ENCODE results near the gene HACD3.
"Not testable (repeated sequence)": the region's sequence is repeated elsewhere in the genome, so short reads cannot be mapped to it uniquely, and the experiment has no call there.

Gene HACD3, protein sequence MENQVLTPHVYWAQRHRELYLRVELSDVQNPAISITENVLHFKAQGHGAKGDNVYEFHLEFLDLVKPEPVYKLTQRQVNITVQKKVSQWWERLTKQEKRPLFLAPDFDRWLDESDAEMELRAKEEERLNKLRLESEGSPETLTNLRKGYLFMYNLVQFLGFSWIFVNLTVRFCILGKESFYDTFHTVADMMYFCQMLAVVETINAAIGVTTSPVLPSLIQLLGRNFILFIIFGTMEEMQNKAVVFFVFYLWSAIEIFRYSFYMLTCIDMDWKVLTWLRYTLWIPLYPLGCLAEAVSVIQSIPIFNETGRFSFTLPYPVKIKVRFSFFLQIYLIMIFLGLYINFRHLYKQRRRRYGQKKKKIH

DNA sequence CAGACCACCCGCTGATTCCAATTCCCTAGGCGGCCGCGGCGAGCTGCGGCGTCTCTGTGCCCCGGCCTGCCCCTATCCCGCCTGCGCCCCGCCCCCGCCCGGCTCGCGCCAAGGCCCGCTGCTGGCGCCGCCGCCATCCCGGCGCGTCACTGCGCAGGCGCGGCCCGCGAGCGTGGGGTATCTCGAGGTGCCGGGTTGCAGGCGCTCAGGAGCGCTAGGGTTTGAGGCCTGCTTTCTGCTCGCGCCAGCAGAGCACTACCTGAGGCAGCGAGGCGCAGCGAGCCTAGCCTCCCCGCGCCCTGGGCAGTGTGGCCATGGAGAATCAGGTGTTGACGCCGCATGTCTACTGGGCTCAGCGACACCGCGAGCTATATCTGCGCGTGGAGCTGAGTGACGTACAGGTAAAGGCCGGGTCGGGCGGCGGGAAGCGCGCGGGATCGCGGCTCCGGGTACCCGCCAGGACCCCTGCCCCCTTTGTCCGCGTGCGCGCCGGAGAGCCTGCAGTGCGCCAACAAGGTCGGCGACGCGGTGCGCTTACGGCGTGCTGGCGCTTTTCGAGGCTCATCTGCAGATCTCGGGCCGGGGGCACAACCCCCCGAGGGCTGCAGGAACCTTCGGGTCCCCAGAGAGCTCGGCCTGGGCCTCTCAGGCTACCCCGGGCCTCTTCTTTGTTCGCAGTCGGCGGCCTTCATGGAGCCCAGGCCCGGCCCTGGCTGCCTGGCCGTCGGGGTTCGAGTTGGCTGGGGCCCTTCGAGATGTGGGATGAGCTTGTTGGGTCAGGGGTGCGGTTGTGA, at the start of gene HACD3:
HACD3 (plus strand) TSS at position 146 of the 794 bp plus-strand sequence; CDS start at position 315, 169 bp downstream.
- peak; percentile 95 for DNase-seq

DNA sequence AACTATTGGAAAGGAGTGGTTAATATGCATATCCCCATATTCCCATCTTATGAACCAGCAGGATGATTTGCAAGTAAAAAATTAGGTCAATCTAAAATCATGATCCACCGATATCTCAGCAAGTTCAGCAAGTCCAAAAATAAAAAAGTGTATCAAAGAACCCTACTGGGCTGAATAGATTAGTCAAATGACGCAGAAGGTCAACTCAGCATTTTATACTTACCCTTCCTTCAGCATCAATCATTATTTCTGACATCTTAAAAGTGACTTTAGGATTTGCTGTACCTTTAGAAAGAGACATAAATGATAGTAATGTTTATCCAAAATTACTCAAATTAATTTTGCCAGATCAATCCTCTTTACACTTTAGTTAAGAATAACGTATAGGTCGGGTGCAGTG, 45.4 kb upstream of the HACD3 start:
- DNase-seq: no peak

DNA sequence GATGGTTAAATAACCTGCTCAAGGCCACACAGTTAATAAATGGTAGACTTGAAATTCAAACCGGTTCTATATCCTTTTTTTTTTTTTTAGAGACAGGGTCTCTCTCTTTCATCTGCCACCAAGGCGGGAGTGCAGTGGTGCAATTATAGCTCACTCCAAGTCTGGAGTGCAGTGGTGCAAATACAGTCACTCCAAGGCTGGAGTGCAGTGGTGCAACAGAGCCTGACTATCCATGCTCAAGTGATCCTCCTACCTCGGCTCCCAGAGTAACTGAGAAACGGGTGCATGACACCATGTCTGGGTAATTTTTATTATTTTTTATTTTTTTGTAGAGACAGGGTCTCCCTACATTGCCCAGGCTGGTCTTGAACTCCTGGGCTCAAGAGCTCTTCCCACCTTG, 36.2 kb upstream of the HACD3 start:
- no peak for DNase-seq

DNA sequence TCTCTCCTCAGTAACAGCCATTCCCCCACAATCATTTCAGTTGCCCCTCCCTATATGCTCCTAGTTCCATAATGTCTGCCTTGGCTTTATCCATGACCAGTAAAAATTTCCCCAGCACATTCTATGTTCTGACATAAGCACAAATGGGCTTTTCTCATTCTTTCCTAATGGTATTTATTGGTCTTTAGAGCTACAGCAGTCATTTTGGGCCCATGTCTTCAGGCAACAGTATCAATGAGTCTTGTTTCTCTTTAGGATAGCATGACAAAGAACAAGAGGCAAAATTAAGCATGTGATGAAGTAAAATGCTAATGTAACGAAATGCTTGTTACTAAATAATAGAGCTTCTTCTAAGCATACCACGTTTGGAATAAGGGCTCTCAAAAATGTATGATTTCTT, 20.9 kb upstream of the HACD3 start:
- no peak for DNase-seq

DNA sequence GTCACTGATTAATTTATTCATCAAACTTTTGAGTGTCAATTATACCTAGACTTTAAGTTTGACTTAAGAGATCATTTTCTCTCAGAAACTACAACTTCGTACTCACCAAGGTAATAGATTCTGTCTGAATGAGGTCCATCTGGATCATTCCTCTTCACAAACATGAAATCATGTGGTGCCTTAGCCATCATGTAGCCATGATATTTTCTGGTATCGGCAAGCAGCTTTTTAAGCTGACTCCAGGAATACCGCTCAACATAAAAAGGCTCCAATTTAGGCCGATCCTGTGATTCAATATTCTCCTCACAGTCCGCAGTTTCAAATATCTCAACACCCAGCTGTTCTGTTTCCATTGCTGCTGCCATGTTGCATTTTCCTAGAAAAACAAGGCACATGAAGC, 18.1 kb upstream of the HACD3 start:
- DNase-seq: no peak

DNA sequence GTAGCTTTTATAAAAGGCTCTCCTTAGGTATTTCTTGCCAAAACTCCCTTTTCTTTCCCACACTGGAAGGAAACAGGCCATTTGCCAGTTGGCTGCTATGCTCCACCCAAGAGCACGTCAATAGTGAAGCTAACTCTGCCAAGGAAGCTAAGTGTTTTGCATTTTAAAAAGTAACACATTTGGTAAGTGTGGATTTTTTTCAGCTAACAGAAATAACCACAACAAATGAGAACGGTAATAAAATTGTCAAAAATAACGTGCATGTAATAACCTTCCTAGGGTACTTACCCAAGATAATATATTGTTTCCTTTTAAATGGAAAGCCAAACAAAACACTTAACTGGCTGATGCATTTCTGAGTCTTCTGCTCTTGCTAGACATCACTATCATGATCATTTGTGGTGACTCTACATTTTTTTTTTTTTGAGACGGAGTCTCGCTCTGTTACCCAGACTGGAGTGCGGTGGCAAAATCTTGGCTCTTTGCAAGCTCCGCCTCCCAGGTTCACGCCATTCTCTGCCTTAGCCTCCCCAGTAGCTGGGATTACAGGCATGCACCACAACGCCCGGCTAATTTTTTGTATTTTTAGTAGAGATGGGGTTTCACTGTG, 17.4 kb upstream of the HACD3 start:
- DNase-seq: no peak

DNA sequence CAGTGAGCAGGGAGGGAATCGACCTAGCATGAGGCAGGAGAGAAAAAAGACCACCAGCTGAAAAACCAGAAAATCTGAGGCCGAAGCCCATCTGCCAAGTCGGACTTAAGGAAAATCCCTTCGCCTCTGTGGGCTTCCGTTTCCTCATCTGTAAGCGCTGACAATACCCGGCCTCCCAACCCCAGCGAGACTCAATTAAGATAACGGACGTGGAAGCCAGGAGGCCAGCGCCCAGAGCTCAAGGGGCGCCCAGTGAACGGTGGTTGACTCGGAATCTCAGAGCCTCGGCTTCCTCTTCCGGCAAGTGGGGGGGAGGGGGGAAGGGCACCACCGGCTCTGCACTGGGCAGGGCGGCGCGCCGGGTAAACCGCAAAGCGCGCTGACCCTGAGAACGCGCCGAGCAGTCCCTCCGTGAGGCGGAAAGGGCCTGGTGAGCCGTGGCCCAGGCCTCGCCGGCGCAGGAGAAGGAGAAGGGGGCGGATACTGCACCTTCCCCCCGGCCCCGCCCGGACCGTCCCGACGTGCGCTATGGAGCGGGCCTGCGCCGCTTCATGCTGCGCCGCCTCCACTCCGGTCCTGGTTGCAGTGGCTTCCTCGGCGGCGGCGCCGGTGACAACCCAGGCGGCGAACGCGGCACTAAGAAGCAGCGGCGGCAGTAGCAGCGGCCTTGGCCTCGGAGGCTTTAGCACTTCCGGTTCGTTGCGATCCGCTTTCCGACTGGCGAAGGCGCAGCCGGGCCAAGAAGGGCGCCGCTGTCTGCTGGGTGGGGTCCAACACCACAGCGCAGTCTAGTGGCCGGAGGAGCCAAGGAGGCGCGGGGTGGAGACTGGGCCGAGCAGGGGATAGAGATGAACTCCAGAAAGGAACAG, 13.0 kb upstream of the HACD3 start, which contains the start of gene DPP8:
DPP8 (minus strand) TSS at position 693 of the 869 bp plus-strand sequence. CDS start 5,136 bp downstream, outside the sequence.
- DNase-seq: peak; percentile 94

DNA sequence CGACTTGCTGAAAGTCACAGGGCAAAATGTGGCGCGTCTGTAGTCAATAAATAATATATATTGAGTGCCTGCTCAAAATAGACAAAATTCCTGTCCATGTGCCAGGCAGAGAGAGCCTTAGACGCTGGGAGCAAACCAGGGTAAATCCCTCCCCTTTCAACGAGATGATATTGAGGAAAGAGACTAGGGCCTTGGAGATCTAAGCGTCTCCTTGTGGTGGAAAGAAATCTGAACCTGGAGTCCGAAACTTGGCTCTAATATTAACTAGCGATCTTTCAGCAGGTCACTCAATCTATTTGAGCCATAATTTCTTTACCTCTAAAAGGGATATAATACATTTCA, 12.4 kb upstream of the HACD3 start:
- no peak for DNase-seq

DNA sequence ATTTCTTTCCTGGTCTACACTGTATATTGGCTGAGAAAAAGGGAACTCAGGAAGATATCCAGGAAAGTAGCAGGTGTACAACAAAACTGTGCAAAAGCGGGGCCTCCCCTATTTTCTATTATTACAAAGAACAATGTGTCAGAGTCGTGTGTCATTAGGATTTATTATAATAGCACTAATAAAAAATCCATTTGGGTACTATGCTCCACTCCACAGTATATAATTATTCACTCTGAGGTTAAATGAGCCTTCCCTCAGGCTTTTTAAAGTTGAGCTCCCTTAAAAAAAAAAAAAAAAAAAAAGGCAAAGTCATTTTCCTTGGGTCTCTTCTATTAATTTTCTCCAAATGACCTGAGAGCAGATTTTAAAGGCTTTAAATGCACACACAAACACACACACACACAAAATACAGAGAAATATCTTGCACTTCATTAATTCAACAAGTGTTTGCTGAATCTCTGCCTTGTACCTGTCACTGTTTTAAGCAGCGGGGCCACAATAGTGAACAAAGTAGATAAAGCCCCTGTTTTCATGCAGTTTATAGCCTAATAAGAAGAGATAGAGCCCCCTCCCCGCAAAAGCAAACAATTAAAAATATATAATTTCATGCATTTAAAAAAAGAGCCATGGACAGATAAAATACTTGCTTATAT, 11.5 kb upstream of the HACD3 start:
- DNase-seq: no peak

DNA sequence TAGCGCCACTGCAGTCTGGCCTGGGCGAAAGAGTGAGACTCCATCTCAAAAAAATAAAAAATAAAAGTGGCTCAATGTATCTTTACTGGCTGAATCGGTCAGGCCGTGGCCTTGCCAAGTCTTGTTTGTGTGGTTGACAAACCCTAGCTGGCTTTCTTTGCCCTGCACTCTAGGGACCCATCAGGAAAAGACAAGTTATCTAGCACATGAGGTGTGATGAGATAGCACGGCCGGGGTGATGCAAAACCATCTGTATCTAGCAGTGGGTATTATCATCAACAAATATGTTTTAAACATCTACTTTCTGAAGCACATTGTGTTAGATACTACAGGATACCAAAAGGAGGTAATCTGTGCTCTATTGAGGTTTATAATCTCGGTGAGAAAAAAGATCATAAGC, 8.9 kb upstream of the HACD3 start:
- DNase-seq: no peak

DNA sequence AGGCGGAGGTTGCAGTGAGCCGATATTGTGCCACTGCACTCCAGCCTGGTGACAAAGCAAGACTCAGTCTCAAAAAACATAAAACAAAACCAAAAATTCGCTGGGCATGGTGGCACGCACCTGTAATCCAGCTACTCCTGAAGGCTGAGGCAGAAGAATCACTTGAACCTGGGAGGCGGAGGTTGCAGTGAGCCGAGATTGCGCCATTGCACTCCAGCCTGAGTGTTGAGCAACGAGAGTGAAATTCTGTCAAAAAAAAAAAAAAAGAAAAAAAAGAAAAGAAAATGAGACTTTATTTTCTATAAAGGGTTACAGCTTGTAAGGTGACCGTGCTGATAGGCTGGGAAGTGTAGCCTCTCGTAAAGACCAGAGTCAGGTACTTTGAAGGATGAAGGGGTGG, 6.0 kb upstream of the HACD3 start:
- no peak for DNase-seq

DNA sequence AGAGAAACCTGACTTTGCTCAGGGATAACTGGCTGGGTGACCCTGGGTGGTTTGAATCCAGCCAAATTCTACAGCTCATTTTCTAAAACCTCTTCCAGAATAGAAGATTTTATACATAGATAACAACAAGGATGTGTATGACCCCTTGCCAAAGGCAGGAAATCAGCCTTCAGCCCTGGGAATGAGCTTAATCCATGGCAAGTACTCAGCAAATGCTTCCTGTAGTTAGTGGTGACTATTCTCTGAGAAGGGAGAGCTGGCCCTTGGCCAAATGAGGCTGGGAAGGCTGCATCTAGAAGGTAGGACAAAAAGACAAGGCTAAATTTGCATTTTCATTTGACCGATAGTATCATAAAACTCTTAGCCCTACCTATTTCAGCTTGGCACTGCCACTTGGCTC, 4.6 kb upstream of the HACD3 start:
- DNase-seq: no peak

DNA sequence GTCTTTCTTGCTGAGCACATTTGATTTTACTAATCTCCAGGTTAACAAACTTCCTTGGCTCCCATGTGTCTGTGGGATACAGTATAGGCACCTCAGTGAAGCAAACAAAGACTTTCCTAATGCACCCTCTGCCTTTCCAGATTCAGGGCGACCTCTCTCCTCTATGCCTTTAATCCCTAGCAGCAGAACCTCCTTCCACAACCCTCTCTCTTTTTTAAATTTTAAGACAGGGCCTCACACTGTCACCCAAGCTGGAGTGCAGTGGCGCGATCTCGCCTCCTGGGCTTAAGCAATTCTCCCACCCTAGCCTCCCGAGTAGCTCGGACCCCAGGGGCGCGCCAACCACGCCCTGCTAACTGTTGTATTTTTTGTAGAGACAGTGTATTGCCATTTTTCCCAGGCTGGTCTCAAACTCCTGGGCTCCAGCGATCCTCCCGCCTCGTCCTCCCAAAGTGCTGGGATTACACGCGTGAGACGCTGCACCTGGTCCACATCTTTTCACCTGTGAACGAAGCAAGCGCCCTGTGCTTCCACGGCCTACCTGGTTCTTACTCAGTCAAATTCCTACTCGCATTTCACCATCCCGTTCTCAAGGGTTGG, 1.7 kb upstream of the HACD3 start:
- no peak for DNase-seq

DNA sequence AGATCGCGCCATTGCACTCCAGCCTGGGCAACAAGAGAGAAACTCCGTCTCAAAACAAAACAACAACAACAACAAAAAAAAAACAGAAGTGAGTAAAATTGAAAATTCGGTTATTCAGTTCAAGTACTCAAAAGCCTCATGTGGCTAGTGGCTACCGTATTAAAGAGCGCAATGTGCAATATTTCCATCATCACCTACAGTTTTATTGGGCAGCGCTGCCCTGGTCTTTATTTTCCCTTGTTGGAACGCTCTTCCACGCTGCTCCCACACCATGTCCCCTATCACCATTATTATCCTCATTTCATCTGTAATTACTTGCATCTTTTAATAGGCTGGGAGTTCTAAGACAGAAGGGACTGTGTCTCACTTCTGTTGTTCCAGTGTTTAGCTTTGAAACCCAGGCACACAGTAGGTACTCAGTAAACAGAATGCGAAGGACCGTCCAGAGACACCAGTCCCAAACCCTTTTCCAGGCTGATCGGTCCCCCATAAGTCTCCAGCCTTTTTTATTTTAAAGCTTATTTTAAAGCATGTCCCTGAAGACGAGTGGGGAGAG, 423 bp upstream of the HACD3 start:
- no peak for DNase-seq

DNA sequence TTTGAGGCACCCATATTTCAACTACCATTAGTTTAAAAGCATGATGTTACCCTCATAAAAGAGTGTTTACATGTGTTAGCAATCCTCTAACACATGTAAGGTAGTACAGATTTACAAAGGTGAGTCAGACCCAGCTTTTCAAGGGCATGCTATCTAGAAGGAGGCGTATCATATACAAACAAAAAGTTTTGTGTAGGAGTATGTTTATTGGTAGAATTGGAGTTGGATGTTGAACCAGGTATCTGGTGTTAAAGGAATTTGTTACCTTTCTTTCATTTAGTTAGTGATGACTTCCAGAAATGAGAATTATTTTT, 2.4 kb downstream of the HACD3 start:
- no peak for DNase-seq

DNA sequence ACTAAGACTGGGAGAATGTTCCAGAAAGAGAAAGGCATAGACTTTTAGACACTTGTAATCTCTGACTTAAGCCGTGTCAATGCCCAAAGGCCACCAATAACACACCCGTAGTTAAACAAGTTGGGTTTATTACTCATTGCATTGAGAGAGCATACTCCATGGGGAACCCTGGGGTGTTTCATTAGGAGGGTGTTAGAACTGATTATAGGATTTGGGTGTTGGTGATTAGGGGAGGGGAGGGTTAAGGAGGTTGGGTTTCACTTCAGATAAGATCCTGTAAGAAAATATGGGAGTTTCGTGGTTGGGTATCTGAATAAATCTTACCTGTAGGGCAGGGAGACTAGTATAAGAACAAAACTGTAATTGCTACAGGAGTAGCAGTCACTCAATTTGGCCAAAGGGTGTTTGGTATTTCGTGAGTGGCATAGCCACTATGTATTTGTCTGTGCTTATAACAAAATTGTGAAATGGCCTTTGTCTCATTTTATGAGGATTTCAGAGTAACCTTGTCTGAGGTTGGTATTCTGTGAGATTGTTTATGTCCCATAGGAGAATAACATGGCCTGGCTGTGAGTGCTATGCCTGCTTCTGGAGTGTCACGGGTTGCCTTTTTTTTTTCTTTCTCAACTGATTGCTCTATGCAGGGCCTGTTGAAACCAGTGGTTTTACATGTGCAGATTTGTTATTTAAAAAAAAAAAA, 2.9 kb downstream of the HACD3 start:
- no peak for DNase-seq

DNA sequence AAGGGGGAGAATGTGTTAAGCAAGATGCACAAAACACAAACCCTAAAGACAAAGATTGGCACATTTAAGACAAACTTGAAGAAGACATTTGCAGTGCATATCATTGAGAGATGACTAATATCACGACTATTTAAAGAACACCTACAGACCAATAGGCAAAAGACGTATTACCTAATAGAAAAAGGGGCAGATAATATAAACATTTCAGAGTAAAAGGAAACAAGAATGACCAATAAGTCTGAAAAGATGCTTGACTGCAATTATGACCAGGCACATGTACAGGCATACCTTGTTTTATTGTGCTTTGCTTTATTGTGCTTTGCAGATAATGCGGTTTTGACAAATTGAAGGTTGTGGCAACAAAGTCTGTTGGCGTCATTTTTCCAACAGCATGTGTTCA, 4.9 kb downstream of the HACD3 start:
- no peak for DNase-seq

DNA sequence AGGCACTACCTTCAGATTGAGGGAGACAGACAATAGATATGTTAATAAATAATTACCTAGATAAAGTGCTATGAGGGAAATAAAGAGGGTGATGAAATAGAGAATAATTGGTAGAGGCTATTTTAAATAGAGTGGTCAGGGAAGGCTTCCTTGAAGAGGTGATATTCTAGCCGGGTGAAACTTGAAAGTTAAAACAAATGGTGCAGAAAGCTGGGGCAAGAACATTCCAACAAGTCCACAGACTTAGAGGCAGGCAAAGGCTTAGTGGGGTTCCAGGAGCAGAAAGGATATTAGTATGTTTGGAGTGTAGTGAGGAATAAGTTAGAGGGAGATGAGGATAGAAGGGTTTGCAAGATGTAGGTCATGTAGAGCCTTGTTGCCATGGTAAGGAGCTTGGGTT, 10.1 kb downstream of the HACD3 start:
- DNase-seq: no peak

DNA sequence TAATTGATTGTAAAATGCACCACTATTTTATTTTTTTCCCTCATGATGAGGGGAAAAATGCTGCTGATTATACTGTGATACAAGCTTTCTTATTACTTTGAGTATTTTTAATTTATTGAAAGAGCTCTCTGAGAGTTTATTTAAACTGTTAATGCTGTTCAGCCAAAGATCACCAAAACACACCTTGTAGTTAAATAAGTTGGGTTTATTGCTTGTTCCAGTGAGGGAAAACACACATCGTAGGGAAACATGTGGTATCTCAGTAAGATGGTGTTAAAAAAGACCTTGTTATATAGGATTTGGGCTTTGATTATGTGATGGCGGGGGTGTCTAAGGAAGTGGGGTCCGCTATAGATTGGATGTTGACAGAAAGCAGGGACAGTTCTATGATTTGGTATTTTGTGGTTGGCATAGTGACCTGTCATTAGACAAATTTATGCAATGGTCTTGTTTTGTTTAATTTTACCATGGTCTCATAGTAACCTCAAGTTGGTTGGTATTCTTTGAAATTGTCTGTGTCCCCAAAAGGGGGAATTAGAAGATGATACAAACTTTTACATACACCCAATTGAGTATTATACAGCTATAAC, 11.1 kb downstream of the HACD3 start:
- DNase-seq: no peak

DNA sequence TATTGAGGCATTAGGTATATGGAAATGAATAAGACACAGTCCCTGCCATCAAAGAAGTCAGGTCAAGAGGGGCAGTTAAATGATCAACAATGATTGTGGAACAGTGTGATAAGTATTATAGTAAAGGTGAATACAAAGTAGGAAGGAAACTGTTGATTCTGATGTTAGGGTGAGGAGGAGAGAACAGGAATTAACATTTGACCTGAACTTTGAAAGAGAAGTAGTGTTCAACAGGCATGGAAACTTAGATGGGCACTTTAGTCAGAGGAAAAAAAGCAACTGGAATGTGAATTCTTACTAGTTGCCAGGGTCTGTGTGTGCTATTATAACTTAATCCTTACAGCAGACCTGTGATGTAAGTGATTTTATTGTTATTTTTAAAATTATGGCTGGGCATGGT, 17.6 kb downstream of the HACD3 start:
- no peak for DNase-seq

DNA sequence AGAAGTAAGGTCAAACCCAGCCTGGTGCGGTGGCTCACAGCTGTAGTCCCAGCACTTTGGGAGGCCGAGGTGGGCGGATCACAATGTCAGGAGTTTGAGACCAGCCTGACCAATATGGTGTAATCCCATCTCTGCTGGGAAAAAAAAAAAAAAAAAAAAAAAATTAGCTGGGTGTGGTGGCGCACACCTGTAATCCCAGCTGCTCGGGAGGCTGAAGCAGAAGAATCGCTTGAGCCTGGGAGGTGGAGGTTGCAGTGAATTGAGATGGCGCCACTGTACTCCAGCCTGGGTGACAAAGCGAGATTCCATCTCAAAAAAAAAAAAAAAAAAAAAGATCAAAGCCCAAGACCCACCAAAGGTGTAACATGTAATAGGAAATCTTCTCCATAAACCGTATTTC, 19.0 kb downstream of the HACD3 start:
- DNase-seq: not testable (repeated sequence)

Data from CD4-positive, alpha-beta T cell treated with Interleukin-6 for 4 hours (primary cell).